ENCODE measurements around the gene POM121C.
"Not testable (repeated sequence)": the region's sequence is repeated elsewhere in the genome, so short reads cannot be mapped to it uniquely, and the experiment has no call there.

Gene POM121C

DNA sequence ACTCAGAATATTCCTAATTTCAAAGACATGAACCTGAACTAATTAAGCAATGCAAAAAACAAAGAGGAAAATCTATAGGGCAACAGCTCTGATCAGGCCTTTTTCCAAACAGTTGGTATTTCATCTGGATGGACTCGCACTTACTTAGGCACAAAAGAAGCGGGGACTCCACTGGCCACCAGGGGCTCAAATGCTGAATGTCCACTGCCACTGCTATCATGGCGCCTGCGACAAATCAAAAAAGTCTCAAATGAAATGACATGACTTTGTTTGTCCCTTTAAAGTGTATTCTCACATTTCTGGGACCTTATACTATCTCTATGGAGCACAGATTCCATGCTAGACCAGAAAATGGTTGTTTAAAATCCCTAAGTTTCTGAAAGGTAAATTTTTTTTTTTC lies 47.1 kb downstream of the POM121C start:
- not testable (repeated sequence) for DNase-seq (ENCODE audit: low read depth in 1 of 2, low spot score in 1 of 2)

DNA sequence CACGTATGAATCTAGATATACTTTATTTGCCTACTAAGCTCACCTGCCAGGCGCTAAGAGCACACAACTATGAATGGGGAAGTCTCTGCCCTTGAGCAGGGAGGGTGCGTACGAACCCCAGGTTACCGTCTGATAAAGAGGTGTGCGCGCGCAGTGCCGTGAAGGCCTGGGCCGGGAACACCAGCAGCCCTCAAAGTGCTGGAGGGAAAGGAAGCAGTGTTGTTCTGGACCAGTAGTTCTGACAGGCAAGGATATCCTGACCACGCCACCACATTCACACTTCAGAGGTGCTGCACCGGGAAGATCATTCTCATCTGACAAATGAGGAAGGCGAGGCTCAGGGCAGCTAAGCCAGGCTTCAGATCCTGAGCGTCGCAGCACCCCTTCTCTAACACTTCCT lies 62.6 kb downstream of the POM121C start:
- DNase-seq (ENCODE audit: low read depth in 1 of 2, low spot score in 1 of 2): not testable (repeated sequence)

DNA sequence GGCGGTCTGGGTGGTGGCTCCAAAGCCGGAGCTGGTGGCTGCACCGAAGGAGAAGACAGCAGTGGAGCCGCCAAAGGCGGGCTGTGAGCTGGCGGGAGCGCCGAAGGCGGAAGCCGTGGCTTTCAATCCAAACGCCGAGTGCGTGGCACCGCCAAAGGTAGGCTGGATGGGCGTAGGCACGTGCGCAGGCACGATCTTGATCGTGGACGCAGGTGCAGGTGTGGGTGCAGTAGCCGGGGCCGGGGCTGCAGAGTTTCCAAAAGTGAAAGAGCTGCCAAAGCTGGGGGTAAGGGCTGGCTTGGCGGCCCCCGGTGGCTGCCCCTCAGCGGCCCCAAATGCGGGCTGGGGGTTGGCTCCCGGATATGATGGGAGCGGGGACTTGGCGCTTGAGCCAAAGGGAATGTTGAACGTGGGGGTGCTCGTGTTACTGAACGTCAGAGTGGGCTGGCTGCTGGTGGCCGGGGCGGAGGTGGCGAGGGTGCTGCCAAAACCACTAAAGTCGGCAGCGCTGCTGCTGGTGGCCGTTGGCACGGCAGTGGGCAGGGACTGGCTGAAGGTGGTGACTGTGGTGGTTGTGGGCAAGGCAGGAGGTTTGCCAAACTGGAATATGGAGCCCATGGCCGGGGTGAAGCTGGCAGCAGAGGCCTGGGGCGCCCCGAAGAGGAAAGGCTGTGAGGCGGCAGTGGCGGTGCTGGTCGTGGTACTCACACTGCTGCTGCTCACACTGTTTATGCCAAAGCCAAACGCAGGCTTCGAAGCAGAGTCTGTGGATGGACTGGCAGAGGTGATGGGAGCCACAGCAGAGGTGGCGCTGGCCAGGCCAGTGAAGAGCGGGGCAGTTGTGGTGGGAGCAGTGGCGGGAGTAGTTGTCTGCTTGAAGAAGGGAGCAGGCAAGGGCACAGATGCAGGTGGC lies 64.0 kb downstream of the POM121C start:
- not testable (repeated sequence) for DNase-seq (ENCODE audit: low read depth in 1 of 2, low spot score in 1 of 2)

DNA sequence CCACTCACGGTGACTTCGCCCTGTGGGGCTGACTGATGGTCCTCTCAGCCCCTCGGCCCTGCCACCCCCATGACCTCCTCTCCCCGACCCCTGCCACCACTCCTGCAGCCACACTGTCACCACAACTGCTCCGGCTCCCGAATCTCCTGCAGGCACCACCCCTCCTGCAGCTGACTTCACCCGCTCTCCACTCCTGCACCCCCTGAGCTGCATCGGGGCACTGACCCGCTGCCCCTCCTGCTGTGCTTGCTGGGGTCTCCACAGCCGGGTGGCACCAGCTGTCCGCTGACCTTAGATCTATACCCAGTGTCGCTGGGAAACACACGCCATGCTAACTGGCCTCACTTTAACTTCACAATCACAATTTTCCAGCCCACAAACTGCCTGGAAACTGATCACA lies 65.9 kb downstream of the POM121C start:
- DNase-seq (ENCODE audit: low read depth in 1 of 2, low spot score in 1 of 2): not testable (repeated sequence)

DNA sequence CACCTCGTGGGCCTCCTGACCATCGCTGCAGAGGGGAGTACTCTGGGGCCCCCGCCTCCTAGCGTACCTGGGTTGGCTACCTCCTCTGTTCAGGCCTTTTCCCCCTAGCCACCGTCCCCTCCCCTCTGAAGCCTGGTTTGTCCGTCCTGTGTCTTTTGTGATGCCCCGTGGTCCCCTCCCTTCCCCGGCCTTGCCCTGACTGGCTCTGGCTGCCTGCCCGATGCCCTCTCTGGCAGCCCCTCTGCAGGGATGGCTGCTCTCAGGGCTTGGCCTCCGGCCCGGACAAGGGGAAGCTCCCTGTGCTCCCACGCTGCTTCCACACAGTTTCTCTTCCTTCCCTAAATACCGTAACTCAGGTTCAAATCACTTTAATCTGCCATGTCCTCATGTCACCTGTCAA lies 66.4 kb downstream of the POM121C start:
- DNase-seq (ENCODE audit: low read depth in 1 of 2, low spot score in 1 of 2): not testable (repeated sequence)

DNA sequence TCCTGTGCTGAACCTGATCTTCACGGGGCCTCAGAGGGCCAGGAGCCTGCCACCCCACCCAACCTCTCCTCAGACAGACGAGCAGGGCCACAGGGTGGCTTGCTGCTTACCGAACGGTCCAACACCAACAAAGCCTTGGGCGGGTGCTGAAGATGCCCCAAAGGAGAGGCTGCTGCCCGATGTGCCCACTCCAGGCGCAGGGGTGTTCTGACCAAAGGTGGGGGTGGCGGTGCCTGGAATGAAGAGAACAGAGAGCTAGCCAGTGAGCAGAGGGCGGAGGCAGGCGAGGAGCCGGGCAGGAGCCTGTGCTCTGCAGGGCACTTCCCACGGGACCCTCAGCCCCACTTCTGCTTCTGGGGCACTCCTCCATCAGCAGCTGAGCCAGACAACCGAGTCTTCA lies 66.9 kb downstream of the POM121C start:
- not testable (repeated sequence) for DNase-seq (ENCODE audit: low read depth in 1 of 2, low spot score in 1 of 2)

DNA sequence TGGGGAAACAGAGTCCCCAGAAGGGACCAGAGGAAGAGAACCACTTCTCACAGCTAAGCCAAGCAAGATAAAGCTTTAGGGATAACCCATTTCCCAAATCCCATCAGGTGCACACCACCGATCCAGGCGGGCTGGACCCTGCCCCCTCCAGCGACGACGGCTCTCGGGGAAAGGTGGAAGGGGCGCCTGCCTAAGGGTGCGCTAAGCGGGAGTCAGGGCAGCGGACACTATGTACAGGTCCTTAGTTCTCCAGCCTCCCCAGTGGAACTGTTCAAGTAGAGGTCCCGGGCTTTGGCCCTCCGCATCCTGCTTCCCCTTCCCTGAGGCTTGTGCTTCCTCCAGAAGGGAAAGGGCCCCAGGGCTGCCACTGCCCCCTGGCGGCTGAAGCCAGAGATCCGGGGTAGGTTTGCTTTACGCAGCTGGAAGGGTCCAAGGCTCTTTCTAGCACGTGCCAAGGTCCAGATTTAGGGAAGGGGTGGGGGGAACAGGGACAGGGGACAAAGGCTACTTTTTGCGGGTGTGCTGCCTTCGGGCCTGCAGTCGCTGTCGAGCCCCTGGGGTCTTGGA lies 67.7 kb downstream of the POM121C start:
- DNase-seq (ENCODE audit: low read depth in 1 of 2, low spot score in 1 of 2): not testable (repeated sequence)

DNA sequence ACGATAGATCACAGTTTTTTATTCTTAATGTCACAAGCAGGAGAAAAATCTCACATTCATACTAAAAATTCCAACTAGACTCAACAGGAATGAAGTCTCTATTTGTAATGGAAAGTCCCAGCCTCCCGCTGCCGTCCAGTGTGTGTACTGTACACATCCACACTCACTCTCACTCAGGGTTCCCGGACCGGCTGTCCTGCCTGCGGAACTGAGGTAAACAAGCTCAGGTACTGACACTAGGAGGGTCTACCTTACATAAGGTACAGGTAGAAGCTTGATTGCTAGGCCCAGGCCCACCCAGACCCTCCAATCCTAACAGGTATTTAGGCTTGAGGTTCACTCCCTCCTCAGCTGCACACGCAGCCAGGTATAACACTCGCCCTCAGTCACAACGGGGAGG lies 69.3 kb downstream of the POM121C start:
- not testable (repeated sequence) for DNase-seq (ENCODE audit: low read depth in 1 of 2, low spot score in 1 of 2)

DNA sequence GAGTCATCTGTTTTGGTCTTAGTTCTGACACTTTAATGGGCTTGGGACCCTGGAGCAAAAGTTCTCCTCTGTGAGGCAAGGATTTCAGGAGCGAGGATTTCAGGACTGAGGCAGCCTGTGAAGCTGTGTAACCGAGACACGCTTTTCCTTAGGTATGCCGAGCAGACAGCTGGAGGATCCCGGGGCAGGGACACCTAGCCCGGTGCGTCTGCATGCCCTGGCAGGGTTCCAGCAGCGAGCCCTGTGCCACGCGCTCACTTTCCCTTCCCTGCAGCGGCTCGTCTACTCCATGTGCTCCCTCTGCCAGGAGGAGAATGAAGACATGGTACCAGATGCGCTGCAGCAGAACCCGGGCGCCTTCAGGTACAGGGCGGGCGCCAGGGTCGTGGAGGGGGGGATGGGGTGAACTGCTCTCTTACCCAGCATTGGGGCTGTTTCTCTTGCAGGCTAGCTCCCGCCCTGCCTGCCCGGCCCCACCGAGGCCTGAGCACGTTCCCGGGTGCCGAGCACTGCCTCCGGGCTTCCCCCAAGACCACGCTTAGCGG lies 70.2 kb downstream of the POM121C start:
- not testable (repeated sequence) for DNase-seq (ENCODE audit: low read depth in 1 of 2, low spot score in 1 of 2)

DNA sequence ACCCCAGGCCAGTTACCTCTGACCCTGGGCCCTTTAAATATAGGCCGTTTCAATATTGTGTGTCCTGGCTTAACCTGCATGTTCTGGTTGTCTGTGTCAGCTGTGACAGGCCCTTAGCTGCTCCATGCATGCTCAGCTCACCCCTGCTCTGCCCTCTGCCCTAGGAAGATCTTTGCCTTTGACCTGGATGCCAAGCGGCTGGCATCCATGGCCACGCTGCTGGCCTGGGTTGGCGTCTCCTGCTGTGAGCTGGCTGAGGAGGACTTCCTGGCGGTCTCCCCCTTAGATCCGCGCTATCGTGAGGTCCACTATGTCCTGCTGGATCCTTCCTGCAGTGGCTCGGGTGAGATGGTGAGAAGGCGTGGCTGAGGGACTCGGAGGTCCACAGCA lies 70.7 kb downstream of the POM121C start:
- not testable (repeated sequence) for DNase-seq (ENCODE audit: low read depth in 1 of 2, low spot score in 1 of 2)

DNA sequence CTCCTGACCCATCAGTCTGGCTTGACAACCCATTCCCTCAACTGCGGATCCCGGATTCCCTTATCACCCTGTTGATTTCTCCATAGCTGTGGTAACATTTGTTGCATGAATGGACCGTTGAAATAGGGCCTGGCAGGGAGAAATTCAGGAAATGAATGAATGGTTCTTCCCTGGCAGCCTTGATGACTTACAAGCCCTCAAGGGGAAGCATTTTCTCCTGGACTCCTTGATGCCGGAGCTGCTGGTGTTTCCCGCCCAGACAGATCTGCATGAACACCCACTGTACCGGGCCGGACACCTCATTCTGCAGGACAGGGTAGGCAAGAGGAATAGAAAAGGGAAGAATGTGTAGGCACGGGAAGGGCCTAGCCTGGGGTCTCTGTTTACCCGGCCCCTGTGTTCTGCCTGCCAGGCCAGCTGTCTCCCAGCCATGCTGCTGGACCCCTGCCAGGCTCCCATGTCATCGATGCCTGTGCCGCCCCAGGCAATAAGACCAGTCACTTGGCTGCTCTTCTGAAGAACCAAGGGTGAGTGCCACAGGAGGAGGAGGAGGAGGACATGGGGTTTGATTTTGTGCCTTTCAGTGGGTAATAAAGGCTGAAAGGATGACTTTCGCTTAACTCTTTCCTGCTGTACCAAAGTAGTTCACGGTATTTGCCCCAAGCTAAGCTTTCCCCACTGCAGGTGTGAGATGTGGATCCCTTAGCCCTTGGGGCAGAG lies 71.2 kb downstream of the POM121C start:
- DNase-seq (ENCODE audit: low read depth in 1 of 2, low spot score in 1 of 2): not testable (repeated sequence)

DNA sequence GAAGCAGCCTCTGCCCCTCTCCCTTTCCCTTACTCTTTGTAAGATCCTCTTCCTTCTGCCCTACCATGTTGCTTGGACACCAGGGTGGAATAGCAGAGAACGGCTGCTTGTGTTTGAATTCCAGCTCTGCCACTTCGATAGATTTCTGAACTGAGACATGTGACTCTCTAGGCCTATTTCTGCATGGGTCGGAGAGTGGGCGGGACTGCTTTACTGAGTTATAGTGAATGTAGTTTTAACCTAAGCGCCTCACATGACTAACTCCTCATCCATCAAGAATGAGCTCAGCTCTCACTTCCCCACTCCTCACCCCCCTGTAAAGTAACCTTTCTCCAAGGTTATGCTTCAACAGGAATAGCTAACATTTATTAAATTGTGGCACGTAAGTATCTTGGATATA lies 71.9 kb downstream of the POM121C start:
- not testable (repeated sequence) for DNase-seq (ENCODE audit: low read depth in 1 of 2, low spot score in 1 of 2)

DNA sequence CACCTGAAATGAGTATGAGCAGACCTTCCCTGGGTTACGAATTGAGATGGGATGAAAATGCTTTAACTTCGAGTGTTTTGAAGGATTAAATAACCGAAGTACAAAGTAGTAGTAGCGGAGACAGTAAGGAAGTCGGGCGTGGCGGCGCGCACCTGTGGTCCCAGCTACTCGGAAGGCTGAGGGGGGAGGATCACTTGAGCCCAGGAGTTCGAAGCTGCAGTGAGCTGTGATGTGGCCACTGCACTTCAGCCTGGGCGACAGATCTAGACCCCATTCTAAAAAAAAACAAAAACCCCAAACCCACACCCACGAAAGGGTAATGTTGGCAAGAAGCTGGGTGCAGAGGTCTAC lies 75.3 kb downstream of the POM121C start:
- DNase-seq (ENCODE audit: low read depth in 1 of 2, low spot score in 1 of 2): not testable (repeated sequence)

DNA sequence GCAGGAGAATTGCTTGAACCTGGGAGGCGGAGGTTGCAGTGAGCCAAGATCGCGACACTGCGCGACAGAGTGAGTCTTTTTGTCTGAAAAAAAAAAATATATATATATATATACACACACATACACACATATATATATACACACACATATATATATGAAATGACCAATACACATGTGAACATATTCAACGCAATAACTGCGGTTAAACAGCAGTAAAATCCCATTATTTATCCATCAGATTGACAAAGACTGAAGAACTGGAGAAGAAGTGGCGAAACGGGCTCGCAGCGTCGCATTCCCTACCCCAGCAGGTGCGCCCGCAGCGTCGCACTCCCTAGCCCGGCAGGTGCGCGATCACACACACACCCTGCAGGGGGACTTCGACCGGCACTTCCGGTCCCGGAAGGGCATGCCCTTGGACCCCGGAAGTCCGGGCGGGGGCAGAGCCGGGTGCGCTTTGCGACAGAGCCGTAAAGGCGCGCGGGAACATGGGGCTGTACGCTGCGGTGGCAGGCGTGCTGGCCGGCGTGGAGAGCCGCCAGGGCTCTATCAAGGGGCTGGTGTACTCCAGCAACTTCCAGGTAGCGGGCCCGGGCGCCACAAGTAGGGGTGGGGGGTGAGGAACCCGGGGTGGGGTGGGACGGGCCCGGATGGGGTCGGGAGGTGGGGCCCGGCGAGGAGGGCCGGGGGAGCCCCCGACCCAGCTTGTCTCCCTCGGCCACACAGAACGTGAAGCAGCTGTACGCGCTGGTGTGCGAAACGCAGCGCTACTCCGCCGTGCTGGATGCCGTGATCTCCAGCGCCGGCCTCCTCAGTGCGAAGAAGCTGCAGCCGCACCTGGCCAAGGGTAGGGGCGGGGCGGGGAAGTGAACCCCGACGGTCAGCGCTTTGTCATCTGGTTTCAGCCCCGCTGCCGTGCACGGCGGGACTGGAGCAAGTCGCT lies 75.9 kb downstream of the POM121C start:
- DNase-seq (ENCODE audit: low read depth in 1 of 2, low spot score in 1 of 2): not testable (repeated sequence)

DNA sequence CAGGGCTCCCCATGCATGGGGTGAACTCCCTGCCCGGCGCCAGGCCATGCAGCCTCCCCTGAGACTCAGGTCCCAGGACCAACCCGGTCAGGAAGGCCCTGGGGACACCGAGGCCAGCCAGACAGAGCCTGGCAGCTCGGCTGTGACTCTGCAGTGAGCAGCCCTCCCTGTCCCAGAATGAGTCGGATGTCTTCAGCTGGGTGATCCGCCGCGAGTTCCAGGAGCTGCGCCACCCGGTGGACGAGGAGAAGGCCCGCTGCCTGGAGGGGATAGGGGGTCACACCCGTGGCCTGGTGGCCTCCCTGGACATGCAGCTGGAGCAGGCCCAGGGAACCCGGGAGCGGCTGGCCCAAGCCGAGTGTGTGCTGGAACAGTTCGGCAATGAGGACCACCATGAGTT lies 81.4 kb downstream of the POM121C start:
- not testable (repeated sequence) for DNase-seq (ENCODE audit: low read depth in 1 of 2, low spot score in 1 of 2)

DNA sequence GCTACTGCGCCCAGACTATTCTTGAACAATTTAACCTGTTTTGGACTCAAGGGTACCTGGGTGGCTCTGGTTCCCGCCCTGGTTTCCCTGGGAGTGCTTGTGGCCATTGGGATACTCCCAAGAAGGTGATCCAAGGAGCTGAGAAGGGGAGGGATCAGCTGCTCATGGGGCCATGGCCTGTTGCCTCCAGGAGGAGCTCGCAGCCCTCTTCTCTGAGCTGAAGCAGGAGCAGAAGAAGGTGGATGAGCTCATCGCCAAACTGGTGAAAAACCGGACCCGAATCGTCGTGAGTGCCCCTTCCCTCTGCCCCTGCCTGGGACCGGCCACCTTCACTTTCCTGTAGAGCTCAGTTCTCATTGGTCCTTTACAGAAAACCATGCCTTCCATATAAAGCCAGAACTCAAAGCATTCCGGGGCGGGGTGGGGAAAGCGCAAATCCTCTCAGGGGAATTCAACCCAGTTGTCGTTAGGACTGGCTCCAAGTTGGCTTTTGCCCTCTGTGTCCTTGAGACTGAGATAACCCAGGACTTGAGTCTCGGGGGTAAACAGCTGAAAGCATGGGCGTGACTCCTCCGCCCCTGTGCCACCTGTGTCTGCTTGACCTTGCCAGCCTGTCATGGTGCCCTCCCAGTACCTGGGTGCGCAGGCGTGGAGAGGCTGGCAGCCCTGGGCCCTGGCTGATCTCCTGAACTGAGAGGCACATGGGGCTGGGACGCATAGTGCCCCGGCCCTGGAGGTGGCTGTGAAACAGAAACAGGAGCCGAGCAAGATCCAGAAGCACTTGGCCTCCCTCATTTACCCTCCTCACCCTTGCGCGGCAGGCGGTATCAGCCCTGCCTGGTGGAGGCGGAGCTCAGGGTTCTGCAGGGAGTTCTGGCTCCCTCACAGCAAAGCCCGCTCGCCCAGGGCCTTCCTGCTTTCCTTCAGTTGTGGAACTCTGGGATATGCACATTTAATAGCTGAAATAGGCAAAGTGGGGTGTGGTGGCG lies 82.3 kb downstream of the POM121C start:
- DNase-seq (ENCODE audit: low read depth in 1 of 2, low spot score in 1 of 2): not testable (repeated sequence)

DNA sequence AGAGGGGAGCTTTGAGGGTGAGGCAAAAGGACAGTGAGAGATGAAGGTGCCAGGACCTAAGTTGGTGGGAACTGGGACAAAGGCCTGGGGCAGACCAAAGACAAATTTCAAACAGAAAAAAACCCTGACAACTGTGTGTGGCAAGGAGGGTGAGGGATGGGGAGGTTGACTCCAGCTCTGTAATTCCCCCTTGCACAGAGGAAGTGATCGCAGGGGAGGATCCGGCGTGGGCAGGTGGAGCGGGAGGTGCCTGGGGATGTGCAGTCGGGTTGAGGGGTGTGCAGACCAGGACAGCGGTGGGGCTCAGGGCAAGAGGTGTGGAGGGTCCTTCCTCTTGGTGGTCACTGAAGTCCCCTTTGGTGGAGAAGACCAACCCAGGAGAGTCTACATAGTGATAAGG lies 85.5 kb downstream of the POM121C start:
- DNase-seq (ENCODE audit: low read depth in 1 of 2, low spot score in 1 of 2): not testable (repeated sequence)

DNA sequence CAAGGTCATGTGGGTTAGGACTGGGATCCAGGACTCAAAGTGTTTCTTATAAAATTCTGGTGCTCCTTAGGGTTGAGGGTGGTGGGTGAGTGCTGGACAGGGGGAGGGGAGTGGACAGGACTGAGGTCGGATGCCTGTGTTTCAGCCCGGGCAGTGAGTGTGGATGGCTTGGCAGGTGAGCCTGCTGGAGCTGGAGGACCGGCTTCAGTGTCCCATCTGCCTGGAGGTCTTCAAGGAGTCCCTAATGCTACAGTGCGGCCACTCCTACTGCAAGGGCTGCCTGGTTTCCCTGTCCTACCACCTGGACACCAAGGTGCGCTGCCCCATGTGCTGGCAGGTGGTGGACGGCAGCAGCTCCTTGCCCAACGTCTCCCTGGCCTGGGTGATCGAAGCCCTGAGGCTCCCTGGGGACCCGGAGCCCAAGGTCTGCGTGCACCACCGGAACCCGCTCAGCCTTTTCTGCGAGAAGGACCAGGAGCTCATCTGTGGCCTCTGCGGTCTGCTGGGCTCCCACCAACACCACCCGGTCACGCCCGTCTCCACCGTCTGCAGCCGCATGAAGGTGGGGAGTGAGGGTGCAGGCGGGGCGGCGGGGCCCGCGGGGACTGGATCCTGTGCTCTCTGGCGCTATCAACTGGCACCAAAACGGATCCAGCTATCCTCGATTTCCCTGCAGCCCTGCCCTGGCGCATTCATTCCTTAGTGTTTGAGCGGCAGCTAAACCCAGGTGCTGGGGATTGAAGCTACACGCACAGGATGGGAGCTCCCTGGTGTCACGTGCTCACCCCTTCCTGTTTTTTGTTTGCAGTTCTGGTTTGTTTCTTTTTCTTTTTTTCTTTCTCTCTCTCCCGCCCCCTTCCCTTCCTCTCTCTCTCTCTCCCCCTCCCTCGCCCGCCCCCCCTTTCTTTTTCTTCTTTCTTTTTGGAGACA lies 87.1 kb downstream of the POM121C start:
- DNase-seq (ENCODE audit: low read depth in 1 of 2, low spot score in 1 of 2): not testable (repeated sequence)

Measured in activated CD4-positive, alpha-beta T cell treated with anti-CD3 and anti-CD28 coated beads, Interleukin-2, amount 50 U/mL, for 24 hours (primary cell).